SU-DHL-6 (cell line): ENCODE data around the gene TNNI3K.

Experiments used
- H2AFZ ChIP-seq: fragments of 200-600 bp; sonication (generic); 2 replicates; pipeline ENCODE4 v1.6.1; 2014; ENCODE audit warnings: low read depth, mild to moderate bottlenecking, moderate library complexity, mixed read lengths, antibody characterized with exemption, low read length; ENCODE audit not compliant: severe bottlenecking
- H3F3A ChIP-seq: fragments of 200-600 bp; shearing (Covaris generic); 2 replicates; pipeline ENCODE4 v1.6.0; 2016; ENCODE audit warnings: antibody characterized with exemption, mild to moderate bottlenecking; ENCODE audit not compliant: insufficient read depth
- H3K27ac ChIP-seq: fragments of 200-600 bp; sonication (generic); 2 replicates; pipeline ENCODE4 v1.5.1; 2016; ENCODE audit warnings: low read depth, mild to moderate bottlenecking, low read length, moderate library complexity, mixed read lengths
- H3K27me3 ChIP-seq: fragments of 200-600 bp; sonication (generic), shearing (Covaris generic); 2 replicates; pipeline ENCODE4 v1.6.0; 2014; ENCODE audit warnings: mild to moderate bottlenecking, low read length
- H3K36me3 ChIP-seq: fragments of 200-600 bp; sonication (generic); 2 replicates; pipeline ENCODE4 v1.6.1; 2014; ENCODE audit warnings: mild to moderate bottlenecking, low read length, mixed read lengths
- H3K4me2 ChIP-seq: fragments of 300-600, 200-600 bp; shearing (Covaris generic), sonication (generic); 2 replicates; pipeline ENCODE4 v1.6.0; 2014; ENCODE audit warnings: low read length, low read depth, mild to moderate bottlenecking; ENCODE audit not compliant: poor library complexity, severe bottlenecking
- H3K4me3 ChIP-seq: fragments of 200-600 bp; sonication (generic); 2 replicates; pipeline ENCODE4 v1.5.1; 2014; ENCODE audit warnings: antibody characterized with exemption, low read length, mild to moderate bottlenecking, mixed read lengths; ENCODE audit not compliant: insufficient read depth, poor library complexity, severe bottlenecking
- H3K79me2 ChIP-seq: fragments of 200-600 bp; sonication (generic); 2 replicates; pipeline ENCODE4 v1.6.1; 2014; ENCODE audit warnings: mild to moderate bottlenecking, low read length, moderate library complexity; ENCODE audit not compliant: insufficient read depth
- H3K9ac ChIP-seq: fragments of 200-600 bp; sonication (generic); 2 replicates; pipeline ENCODE4 v1.7.0; 2014; ENCODE audit warnings: mild to moderate bottlenecking, low read length
- H3K9me2 ChIP-seq: fragments of 200-600 bp; sonication (generic); replicated peaks from 2 replicates; pipeline ENCODE4 v1.6.1; 2014; ENCODE audit warnings: low read length; ENCODE audit not compliant: insufficient read depth
- H3K9me3 ChIP-seq: fragments of 200-600 bp; sonication (generic); 2 replicates; pipeline ENCODE4 v1.6.1; 2014; ENCODE audit warnings: low read length, mixed read lengths; ENCODE audit not compliant: insufficient read depth
- H4K20me1 ChIP-seq: fragments of 200-600 bp; sonication (generic); 2 replicates; pipeline ENCODE4 v1.6.1; 2014; ENCODE audit warnings: low read depth, mild to moderate bottlenecking, antibody characterized with exemption, low read length, moderate library complexity, mixed read lengths
- CTCF ChIP-seq: fragments of 200-600 bp; sonication (generic); IDR thresholded peaks from one replicate; pipeline ENCODE4 v1.5.1; 2017; ENCODE audit warnings: antibody characterized with exemption, mild to moderate bottlenecking, low read length, moderate library complexity; ENCODE audit not compliant: insufficient read depth, poor library complexity, severe bottlenecking
- EZH2phosphoT487 ChIP-seq: fragments of 200-600 bp; sonication (generic), shearing (Covaris generic); conservative IDR thresholded peaks from 2 replicates; pipeline ENCODE4 v1.6.1; 2018; ENCODE audit warnings: mild to moderate bottlenecking, antibody characterized with exemption, low read length, moderate library complexity, mixed read lengths

Gene TNNI3K

GRCh38 chr1:74356493-74356892, 121.3 kb downstream of the TNNI3K start:
- no peak overlapping the region for H2AFZ ChIP-seq
- no peak overlapping the region for H3K4me2 ChIP-seq
- no peak for TF ChIP-seq EZH2phosphoT487
- TF ChIP-seq CTCF: no peak

GRCh38 chr1:74357150-74357549, 122.0 kb downstream of the TNNI3K start:
- no peaks in the 10 kb centered on the region for H4K20me1 ChIP-seq
- TF ChIP-seq EZH2phosphoT487: no peak
- TF ChIP-seq CTCF: no peak

More at GRCh38 chr1:74356493-74356892, 121.3 kb downstream of the TNNI3K start:
- H3K27ac ChIP-seq: no peak overlapping the region
- H3K9me2 ChIP-seq: no peaks in the 10 kb centered on the region
- no peaks in the 10 kb centered on the region for H3K79me2 ChIP-seq
- no peaks in the 10 kb centered on the region for H4K20me1 ChIP-seq
- no peaks in the 10 kb centered on the region for H3F3A ChIP-seq
- H3K27me3 ChIP-seq: no peaks in the 10 kb centered on the region
- no peaks in the 10 kb centered on the region for H3K36me3 ChIP-seq
- no peak overlapping the region for H3K9ac ChIP-seq
- no peaks in the 10 kb centered on the region for H3K9me3 ChIP-seq
- H3K4me3 ChIP-seq: no peak overlapping the region

GRCh38 chr1:74357756-74358155, 122.6 kb downstream of the TNNI3K start:
- no peak overlapping the region for H3K4me2 ChIP-seq
- TF ChIP-seq CTCF: no peak
- no peak for TF ChIP-seq EZH2phosphoT487
- no peak overlapping the region for H3K27ac ChIP-seq
- H3F3A ChIP-seq: no peaks in the 10 kb centered on the region
- H2AFZ ChIP-seq: no peak overlapping the region
- no peaks in the 10 kb centered on the region for H3K9me3 ChIP-seq
- no peaks in the 10 kb centered on the region for H3K27me3 ChIP-seq
- H3K4me3 ChIP-seq: no peak overlapping the region
- no peaks in the 10 kb centered on the region for H3K9me2 ChIP-seq
- H3K36me3 ChIP-seq: no peaks in the 10 kb centered on the region
- H4K20me1 ChIP-seq: no peaks in the 10 kb centered on the region
- no peak overlapping the region for H3K9ac ChIP-seq
- H3K79me2 ChIP-seq: no peaks in the 10 kb centered on the region

More at GRCh38 chr1:74357150-74357549, 122.0 kb downstream of the TNNI3K start:
- Histone ChIP-seq H3K4me2 (no peak overlapping the region), H3K4me3 (no peak overlapping the region), H2AFZ (no peak overlapping the region), H3K9me2 (no peaks in the 10 kb centered on the region), H3K27me3 (no peaks in the 10 kb centered on the region), H3F3A (no peaks in the 10 kb centered on the region), H3K36me3 (no peaks in the 10 kb centered on the region), H3K9ac (no peak overlapping the region), H3K9me3 (no peaks in the 10 kb centered on the region), H3K27ac (no peak overlapping the region), H3K79me2 (no peaks in the 10 kb centered on the region)
